Right atrium auricular region (tissue), 2 donors: ENCODE data around the gene GTF2A1. TPM values are rescaled to one million over a fixed set of nuclear protein-coding genes. Genes with fewer than 3 reads are reported as not detected.

Experiments used
- DNase-seq: peaks from one replicate; pipeline ENCODE4 v3.0.0-alpha.2; 2019; ENCODE audit warnings: low spot score
- H3K27ac ChIP-seq, 2 donors: fragments of 200-600 bp; sonication (generic); 1 replicate in 1 of 2; 2 replicates in 1 of 2; pipeline ENCODE4 v1.5.1; 2016 to 2019
- H3K27me3 ChIP-seq, 2 donors: fragments of 200-600 bp; sonication (generic); one replicate each; pipeline versions ENCODE4 v1.5.1 to v1.6.0; 2017 to 2019
- H3K36me3 ChIP-seq: fragments of 200-600 bp; sonication (generic); one replicate; pipeline ENCODE4 v1.5.1; 2016
- H3K4me1 ChIP-seq, 2 donors: fragments of 200-600 bp; sonication (generic); one replicate each; pipeline versions ENCODE4 v1.5.1 to v1.6.0; 2017 to 2019
- H3K4me3 ChIP-seq, 2 donors: fragments of 200-600 bp; sonication (generic); 1 replicate in 1 of 2; 2 replicates in 1 of 2; pipeline ENCODE4 v1.5.1; 2017 to 2019; ENCODE audit warnings: mild to moderate bottlenecking in 1 of 2, moderate library complexity in 1 of 2
- H3K9me3 ChIP-seq, 2 donors: fragments of 200-600 bp; sonication (generic); one replicate each; pipeline ENCODE4 v1.5.1; 2019
- CTCF ChIP-seq, 2 donors: fragments of 200-600 bp; sonication (generic); IDR thresholded peaks; one replicate each; pipeline ENCODE4 v1.5.1; 2019; ENCODE audit warnings: antibody characterized with exemption in 2 of 2
- total RNA-seq, 2 donors: library from RNA; depleted of rRNA; stranded (reverse); fragments of >200 nt; gene quantifications; one replicate each; pipeline ENCODE4 v1.1.0, GENCODE V29; 2016

GTF2A1 gene
- total RNA-seq, 2 donors from 2014 or later: 14.6 to 17.1 TPM

GRCh38 chr14:81222691-81223090 is 1.9 kb upstream of the GTF2A1 start:
- Histone ChIP-seq H3K27me3 (no peaks in the 10 kb centered on the region), H3K36me3 (no peaks in the 10 kb centered on the region), H3K4me3 (no peak overlapping the region), H3K27ac (no peak overlapping the region), H3K4me1 (peaks cover 0 to 19% of the 10 kb centered on the region in 2 donors), H3K9me3 (no peaks in the 10 kb centered on the region)
- TF ChIP-seq CTCF (IDR thresholded peaks at IDR 0.05): no peak
- no peak for DNase-seq

DNA sequence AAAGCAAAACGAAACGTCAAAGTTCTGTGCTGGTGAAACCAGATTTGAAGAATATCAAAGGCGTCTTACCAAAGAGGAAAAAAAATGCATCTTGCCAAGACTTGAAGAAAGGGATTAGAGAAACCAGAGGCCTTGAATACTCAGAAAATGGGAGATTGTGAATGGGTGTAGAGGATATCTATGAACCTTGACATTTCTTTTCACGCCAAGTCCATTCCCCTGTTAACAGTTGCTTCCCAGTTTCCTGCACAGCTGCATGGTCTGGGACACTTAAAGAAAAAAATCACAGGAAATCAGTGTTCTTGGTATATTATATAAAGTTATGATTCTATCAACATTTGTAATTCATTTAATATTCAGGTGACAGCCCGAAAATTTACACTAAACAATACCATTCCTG is 1.4 kb upstream of the GTF2A1 start:
- no peaks in the 10 kb centered on the region for H3K27me3 ChIP-seq
- no peaks in the 10 kb centered on the region for H3K9me3 ChIP-seq
- peaks cover 0 to 25% of the 10 kb centered on the region in 2 donors for H3K4me1 ChIP-seq
- no peak for DNase-seq
- TF ChIP-seq CTCF (IDR thresholded peaks at IDR 0.05): no peak
- H3K27ac ChIP-seq: peak overlapping the region in 1 of 2 donors; percentile 99
- H3K4me3 ChIP-seq: no peak overlapping the region
- H3K36me3 ChIP-seq: no peaks in the 10 kb centered on the region

DNA sequence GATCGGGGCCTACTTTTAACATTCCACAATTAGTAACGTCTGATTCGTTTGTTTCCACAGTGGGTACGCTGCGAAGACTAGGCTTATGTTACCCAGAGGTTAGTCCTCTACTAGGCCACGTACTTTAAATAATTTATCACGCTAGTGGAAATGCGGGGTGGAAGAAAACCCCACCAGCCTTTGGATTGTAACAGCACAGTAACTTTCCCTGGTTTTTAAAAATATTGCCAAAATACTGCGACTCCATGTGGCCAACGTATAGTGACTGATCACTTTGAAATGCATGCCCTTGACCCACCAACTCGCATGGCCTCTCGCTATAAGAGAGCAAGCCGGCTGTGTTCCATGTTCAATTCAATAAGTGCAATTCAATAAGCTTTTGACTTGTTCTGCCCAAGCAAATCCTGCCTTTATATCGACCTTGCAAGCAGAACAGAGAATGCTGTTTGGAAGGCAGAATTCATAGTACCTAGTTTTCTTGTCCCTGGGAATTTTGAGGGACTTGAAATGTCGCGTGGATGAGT is 882 bp upstream of the GTF2A1 start:
- Histone ChIP-seq H3K36me3 (no peaks in the 10 kb centered on the region), H3K4me3 (peak overlapping the region; percentile 80 to 81), H3K9me3 (no peaks in the 10 kb centered on the region), H3K27ac (peak overlapping the region; percentile 97 to 99), H3K27me3 (no peaks in the 10 kb centered on the region), H3K4me1 (peaks cover 0 to 29% of the 10 kb centered on the region in 2 donors)
- TF ChIP-seq CTCF (IDR thresholded peaks at IDR 0.05): no peak
- DNase-seq: no peak

DNA sequence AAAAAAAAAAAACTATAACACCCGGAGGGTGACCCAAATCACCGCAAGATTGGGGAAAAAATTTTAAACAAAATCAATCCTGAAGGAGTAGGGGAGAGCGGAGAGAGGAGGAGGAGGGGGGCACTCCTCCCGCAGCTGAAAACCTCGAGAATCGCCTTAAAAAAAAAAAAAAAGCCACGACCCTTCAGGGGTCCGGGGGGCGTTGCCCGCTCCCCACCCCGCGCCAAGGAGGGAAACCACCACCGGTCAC is 254 bp downstream of the GTF2A1 start:
- Histone ChIP-seq H3K27ac (peak overlapping the region; percentile 97 to 99), H3K36me3 (peaks cover 6% of the 10 kb centered on the region), H3K27me3 (no peaks in the 10 kb centered on the region), H3K4me3 (peak overlapping the region; percentile 80 to 81), H3K4me1 (peaks cover 0 to 32% of the 10 kb centered on the region in 2 donors), H3K9me3 (no peaks in the 10 kb centered on the region)
- no peak for TF ChIP-seq CTCF (IDR thresholded peaks at IDR 0.05)
- DNase-seq: no peak

DNA sequence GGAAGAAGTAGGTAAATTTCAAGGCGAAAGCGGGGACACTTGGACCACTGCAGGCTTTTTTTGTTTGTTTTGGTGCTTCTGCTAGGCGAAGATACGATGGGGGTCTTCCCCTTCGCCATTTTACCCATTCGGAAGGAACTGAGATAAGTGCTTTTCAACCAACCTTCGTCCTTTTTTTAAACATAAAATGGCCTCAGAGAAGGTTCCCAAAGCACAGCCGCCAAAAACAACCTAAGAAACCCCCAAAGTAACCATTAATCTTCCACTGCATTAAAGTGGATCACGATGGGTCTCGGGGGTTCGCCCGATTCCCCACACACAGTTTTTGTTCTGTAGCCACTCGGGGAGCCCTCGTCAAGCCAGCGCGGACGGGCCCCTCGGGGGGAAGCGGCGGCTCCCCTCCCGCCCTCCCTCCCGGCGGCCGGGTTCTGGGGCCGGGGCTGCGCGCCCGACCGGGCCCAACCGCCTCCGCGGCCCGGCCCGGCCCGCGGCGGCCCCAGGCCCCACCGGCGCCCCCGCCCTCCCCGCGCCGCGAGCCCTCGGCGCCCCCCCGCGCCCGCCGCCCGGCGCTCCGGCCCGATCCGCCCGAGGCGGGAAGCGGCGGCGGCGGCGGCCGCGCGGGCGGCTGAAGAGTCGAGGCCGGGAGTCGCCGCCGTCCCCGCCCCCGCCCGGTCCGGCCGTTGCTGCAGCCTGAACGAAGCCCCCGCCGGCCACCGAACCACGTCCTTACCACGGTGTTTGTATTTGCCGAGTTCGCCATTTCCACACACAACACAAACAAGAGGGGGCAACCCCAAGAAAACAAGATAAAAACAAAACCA is 790 bp downstream of the GTF2A1 start:
- no peak for TF ChIP-seq CTCF (IDR thresholded peaks at IDR 0.05)
- Histone ChIP-seq H3K27me3 (no peaks in the 10 kb centered on the region), H3K36me3 (peaks cover 11% of the 10 kb centered on the region), H3K4me1 (peaks cover 0 to 32% of the 10 kb centered on the region in 2 donors), H3K9me3 (no peaks in the 10 kb centered on the region), H3K4me3 (peak overlapping the region; percentile 80 to 81), H3K27ac (peak overlapping the region; percentile 99)
- no peak for DNase-seq
